IMR-90 (cell line): ENCODE measurements around the gene NXPE1.

ENCODE experiments used
- BHLHE40 ChIP-seq: fragments of 150-350 bp; IDR thresholded peaks from 2 replicates; pipeline ENCODE4 v1.6.1; 2016; ENCODE audit warnings: mild to moderate bottlenecking, low read depth, low read length
- CEBPB ChIP-seq: IDR thresholded peaks from 2 replicates; pipeline ENCODE4 v1.6.1; 2012; ENCODE audit warnings: low read depth, low read length, improper control_type of control experiment
- FOS ChIP-seq: fragments of 150-350 bp; IDR thresholded peaks from 2 replicates; pipeline ENCODE4 v1.6.1; 2016; ENCODE audit warnings: low read depth, low read length
- MAFK ChIP-seq: IDR thresholded peaks from 2 replicates; pipeline ENCODE4 v1.6.1; 2012; ENCODE audit warnings: low read depth, low read length, improper control_type of control experiment
- MAZ ChIP-seq: IDR thresholded peaks from 2 replicates; pipeline ENCODE4 v1.6.1; 2012; ENCODE audit warnings: low read depth, mild to moderate bottlenecking, low read length, improper control_type of control experiment, moderate library complexity, borderline replicate concordance
- MXI1 ChIP-seq: IDR thresholded peaks from 2 replicates; pipeline ENCODE4 v1.6.1; 2012; ENCODE audit warnings: low read depth, mild to moderate bottlenecking, low read length, moderate library complexity, borderline replicate concordance
- NFE2L2 ChIP-seq: fragments of 150-350 bp; IDR thresholded peaks from 2 replicates; pipeline ENCODE4 v1.6.1; 2016; ENCODE audit warnings: low read depth, mild to moderate bottlenecking, low read length
- POLR2A ChIP-seq: IDR thresholded peaks from 2 replicates; pipeline ENCODE4 v1.6.1; 2012; ENCODE audit warnings: mild to moderate bottlenecking, low read depth, low read length
- RAD21 ChIP-seq: IDR thresholded peaks from 2 replicates; pipeline ENCODE4 v1.6.1; 2012; ENCODE audit warnings: low read length, improper control_type of control experiment
- RCOR1 ChIP-seq: IDR thresholded peaks from 2 replicates; pipeline ENCODE4 v1.6.1; 2012; ENCODE audit warnings: mild to moderate bottlenecking, low read length, improper control_type of control experiment; ENCODE audit not compliant: insufficient replicate concordance
- RFX5 ChIP-seq: IDR thresholded peaks from 2 replicates; pipeline ENCODE4 v1.8.0; 2012; ENCODE audit warnings: low read depth, mild to moderate bottlenecking, low read length, moderate library complexity
- SMC3 ChIP-seq: fragments of 150-350 bp; IDR thresholded peaks from 2 replicates; pipeline ENCODE4 v1.6.1; 2016; ENCODE audit warnings: low read depth, mild to moderate bottlenecking, antibody characterized with exemption, low read length, moderate library complexity
- TF ChIP-seq, protein P1 (sequence below): conservative IDR thresholded peaks from 2 replicates; pipeline ENCODE4 v1.5.1; 2012; ENCODE audit warnings: mild to moderate bottlenecking, low read depth, low read length, improper control_type of control experiment
- TF ChIP-seq, protein P2 (sequence below): fragments of 150-350 bp; IDR thresholded peaks from 2 replicates; pipeline ENCODE4 v1.6.1; 2016; ENCODE audit warnings: low read depth, mild to moderate bottlenecking, low read length, moderate library complexity, borderline replicate concordance

DNA sequence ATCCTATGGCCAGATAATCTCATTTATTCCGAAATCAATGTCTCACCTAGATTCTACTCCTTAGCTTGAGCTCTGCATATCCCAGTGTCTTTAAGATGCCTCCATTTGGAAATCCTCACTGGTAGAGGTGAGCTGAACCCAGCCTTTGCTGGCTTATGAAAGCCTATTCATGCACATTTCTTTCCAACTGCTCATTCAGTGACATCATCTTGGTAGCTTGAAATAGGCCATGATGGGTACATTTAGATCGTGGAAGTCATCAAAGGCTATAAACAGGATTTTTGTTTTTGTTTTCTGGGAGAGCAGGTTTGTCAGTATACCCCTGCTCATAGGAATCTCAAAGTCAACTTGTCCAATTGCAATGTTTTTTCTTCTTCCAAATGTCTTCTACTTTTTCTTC lies 6.0 kb downstream of the NXPE1 start:
- TF ChIP-seq SMC3 (no peak), FOS (no peak), BHLHE40 (no peak), MXI1 (no peak), RFX5 (no peak), POLR2A (no peak), MAFK (no peak), RAD21 (no peak), MAZ (no peak), RCOR1 (no peak), NFE2L2 (no peak), CEBPB (no peak)
- TF ChIP-seq, protein P1, sequence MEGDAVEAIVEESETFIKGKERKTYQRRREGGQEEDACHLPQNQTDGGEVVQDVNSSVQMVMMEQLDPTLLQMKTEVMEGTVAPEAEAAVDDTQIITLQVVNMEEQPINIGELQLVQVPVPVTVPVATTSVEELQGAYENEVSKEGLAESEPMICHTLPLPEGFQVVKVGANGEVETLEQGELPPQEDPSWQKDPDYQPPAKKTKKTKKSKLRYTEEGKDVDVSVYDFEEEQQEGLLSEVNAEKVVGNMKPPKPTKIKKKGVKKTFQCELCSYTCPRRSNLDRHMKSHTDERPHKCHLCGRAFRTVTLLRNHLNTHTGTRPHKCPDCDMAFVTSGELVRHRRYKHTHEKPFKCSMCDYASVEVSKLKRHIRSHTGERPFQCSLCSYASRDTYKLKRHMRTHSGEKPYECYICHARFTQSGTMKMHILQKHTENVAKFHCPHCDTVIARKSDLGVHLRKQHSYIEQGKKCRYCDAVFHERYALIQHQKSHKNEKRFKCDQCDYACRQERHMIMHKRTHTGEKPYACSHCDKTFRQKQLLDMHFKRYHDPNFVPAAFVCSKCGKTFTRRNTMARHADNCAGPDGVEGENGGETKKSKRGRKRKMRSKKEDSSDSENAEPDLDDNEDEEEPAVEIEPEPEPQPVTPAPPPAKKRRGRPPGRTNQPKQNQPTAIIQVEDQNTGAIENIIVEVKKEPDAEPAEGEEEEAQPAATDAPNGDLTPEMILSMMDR, result no peak
- TF ChIP-seq, protein P2, sequence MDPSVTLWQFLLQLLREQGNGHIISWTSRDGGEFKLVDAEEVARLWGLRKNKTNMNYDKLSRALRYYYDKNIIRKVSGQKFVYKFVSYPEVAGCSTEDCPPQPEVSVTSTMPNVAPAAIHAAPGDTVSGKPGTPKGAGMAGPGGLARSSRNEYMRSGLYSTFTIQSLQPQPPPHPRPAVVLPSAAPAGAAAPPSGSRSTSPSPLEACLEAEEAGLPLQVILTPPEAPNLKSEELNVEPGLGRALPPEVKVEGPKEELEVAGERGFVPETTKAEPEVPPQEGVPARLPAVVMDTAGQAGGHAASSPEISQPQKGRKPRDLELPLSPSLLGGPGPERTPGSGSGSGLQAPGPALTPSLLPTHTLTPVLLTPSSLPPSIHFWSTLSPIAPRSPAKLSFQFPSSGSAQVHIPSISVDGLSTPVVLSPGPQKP, result no peak
